HG03378 (cell line): ENCODE results near the gene SHISA3.
A peak's percentile ranks its signal among the peaks of the same experiment; 100 is the strongest.
"Not testable (repeated sequence)": the region's sequence is repeated elsewhere in the genome, so short reads cannot be mapped to it uniquely, and the experiment has no call there.

Experiments used
- ATAC-seq: cut with Tn5 transposase; IDR thresholded peaks from one replicate; pipeline ENCODE4 v1.9.1; 2021; ENCODE audit warnings: mild to moderate bottlenecking, moderate library complexity; ENCODE audit not compliant: unreplicated experiment

SHISA3 gene

DNA sequence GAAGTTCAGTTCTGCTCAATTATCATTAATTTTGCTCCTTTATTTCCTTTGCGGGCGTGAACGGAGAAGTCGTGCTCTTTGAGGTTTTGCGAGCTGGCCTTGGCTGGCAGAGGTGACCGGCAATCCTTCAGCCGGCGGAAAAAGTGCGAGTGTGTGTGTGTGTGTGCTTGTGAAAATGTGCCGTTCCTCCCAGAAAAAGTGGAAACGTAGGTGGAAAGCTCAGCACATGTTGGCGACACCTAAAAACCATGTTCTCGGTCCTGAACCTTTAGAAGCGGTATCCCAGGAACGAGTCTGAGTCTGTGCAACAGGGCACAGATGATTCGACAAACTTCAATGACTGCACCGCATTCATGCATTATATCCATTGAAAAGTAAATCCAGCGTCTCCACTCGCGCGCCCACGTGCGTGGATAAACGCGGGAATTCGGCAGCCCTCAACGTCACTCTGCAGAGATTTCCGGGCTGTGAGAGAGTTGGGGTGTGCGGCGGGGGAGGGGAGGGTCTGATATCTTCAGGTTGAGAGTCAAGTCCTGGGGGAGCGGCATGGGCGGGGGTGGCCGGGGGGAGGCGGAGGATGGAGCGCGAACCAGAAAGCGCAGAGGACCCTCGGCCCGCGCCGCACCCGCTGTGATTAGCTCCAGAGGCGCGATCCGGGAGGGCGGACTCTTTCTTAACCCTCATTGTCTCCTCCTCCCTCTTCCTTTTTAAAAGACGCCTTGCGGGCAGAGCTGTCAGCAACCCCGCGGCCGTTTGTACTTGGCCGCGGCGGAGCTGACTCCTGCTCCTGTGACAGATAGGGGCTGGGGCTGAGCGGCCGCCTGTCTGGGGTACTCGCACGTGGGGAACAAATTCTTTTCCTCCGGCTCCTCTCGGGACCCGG, at the start of gene SHISA3:
Gene SHISA3 (plus strand): TSS at position 737 of the 883 bp plus-strand sequence. CDS start 569 bp downstream, outside the sequence.
- ATAC-seq: peak; percentile 45

GRCh38 chr4:42348247-42348646, 49.0 kb upstream of the SHISA3 start:
- no peak for ATAC-seq

DNA sequence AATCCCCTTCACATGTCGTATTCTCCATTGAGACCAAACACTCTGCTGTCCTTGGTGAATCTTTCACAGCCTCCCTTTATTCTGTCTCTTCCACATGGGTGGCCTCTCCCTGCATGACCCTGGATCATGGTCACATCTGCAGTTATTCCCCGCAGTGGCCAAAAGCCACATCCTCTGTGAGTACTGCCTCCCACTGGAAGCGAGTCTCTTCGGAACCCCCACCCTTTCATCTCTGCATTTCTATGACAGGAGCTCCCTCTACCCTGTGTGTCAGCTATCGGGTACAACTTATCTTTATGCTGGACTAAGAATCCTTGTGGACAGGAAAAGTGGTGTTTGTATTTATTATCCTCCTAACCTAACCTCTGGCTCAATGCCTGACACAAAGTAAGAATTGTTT, 48.6 kb upstream of the SHISA3 start:
- ATAC-seq: no peak

DNA sequence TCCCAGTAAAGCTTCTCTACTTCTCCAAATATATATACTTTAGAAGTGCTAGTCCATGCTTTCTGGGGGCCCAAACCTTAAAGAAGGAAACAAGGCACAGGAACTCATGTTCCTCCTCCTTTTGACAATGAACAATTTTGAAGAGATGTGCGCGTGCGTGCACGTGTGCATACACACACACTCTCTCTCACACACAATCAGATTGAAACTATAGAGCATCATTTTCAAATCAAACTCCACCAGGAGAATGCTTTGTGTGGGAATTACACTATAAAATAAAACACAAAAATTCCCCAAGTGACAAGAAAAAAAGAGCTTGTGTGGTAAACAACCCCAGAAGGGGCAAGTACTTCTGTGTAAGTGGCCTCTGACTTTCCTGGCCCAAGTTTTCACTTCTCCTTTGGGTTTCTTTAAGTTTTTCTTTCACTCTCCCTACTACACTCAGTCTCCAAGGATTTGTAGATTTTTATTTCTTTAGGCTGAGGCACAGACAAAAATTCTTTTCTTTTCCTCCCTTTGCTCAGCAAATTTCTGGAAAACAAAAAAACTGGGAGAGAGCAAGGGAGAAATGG, 46.6 kb upstream of the SHISA3 start:
- peak; percentile 72 for ATAC-seq

DNA sequence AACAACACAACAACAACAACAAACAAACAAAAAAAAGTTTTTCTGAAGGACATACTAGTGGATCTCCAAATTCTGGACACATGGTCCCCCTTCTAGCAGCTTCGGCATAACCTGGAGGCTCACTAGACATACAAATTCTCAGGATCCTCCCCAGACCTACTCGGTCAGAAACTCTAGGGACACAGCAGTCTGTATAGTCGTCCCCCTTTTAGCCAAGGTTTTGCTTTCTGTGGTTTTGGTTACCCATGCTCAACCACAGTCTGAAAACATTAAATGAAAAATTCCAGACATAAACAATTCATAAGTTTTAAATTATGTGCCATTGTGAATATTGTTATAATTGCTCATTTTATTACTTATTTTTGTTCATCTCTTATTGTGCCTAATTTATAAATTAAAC, 45.2 kb upstream of the SHISA3 start:
- no peak for ATAC-seq

GRCh38 chr4:42357325-42357724, 40.0 kb upstream of the SHISA3 start:
- ATAC-seq: peak; percentile 68

DNA sequence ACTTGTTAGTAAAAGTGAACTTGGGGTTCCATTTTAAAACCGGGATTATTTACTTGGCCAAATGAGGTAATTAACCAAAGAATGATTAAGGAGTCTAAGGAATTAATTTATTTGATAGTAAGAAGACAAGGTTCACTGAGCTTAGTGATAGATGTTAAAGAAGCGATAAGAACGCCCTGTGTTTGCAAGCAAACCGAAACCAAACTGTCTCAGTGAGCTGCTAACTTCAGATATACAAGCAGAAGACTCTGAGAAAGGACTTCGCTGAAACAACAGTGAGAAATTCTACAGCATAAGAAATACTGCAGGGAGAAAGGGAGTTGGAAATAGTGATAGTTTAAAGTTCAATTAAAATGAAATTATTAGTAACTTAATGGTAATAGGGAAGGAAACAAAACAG, 37.6 kb upstream of the SHISA3 start:
- ATAC-seq: no peak

GRCh38 chr4:42360256-42360669, 37.0 kb upstream of the SHISA3 start:
- no peak for ATAC-seq

DNA sequence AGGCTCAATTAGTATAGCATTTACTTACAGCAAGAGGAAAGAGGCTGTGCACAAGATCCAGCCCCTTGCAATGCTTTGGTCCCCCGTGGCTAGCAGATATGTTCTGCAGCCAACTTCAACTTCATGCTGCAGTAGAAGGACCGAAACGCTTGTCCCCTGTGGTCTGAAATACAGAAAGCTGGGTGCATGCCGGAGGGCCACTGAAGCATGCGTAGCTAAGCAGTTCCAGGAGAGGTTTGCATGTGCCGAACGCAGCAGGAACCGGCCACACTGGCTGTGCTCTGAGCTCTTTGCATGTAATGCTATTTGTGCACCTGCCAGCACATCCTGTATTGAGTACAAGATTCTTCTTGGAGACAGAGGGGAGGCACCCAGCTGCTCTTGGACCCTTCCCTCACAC, 35.8 kb upstream of the SHISA3 start:
- no peak for ATAC-seq

GRCh38 chr4:42362591-42362990, 34.7 kb upstream of the SHISA3 start:
- no peak for ATAC-seq

GRCh38 chr4:42363614-42364013, 33.7 kb upstream of the SHISA3 start:
- no peak for ATAC-seq

- ATAC-seq: no peak
Measured at GRCh38 chr4:42364266-42365053, 32.8 kb upstream of the SHISA3 start.

DNA sequence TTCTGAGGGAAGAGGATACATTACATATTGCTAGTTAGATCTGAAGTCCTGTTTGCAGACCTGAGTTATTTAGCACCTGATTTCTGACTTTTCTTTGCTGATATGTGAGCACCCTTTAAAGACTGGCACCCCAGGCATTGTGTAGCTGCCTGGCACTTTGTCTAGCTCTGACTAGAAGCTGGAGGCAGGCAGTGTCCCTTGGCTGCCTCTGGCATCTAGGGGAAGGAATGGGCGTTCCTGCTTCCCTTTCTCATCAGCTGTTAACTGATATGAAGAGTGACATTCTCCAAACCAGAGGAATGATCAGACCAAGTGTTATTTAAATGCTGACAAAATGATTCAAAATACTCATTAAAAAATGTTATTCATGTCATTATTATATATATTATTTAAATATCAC, 30.3 kb upstream of the SHISA3 start:
- no peak for ATAC-seq

- no peak for ATAC-seq
Measured at GRCh38 chr4:42369489-42369888, 27.8 kb upstream of the SHISA3 start.

DNA sequence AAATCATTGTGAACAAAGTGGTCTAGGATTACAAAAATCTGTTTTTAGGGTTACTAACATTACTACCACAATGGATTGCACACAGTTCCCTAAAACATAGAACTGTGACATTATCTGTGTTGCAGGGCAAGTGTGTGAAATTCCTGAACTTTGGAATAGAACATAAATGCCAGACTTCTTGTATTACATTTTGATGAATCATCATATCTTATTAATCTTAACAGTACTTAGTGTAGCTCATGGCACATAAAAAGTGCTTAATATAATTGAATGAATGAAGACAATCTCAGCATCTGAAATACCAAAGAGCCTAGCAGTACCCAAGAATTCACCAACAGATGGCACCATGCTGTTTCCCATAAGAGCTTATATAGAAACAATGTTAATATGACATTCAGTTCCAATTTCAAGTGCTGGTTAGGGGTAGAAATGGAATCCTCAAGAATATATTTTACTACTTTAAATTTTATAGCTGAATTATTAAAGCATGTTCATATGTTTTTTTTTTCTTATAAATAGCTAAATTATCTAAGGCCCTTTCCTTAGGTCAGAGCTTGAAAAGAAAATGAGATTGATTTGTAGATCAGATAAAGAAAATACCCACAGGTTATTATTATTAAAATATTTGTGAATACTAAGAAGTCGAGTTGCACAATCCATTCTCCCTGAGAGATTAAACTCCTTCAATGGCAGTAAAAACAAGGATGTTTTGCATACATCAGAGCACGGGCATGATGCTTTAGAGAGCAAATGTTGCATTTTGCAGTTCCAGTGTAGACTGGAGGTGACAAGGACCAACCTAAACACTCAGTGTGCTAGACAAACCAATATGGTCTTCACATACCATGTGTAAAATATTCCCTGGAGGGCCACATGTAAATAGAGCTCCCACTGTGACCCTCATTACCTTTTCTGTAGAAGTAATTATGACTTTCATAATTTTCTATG, 25.7 kb upstream of the SHISA3 start:
- ATAC-seq: peak; percentile 79

DNA sequence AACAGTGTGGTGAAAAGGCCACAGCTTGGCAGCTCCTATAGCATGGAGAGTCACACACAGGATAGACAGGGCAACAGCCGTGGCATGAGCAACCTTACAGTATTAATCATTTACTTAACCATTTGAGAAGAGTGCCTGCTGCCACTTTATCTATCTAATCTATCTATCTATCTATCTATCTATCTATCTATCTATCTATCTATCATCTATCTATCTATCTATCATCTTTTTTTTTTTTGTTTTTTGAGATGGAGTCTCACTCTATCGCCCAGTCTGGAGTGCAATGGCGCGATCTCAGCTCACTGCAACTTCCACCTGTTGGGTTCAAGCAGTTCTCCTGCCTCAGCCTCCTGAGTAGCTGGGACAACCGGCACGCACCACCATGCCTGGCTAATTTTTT, 25.0 kb upstream of the SHISA3 start:
- ATAC-seq: not testable (repeated sequence)

GRCh38 chr4:42377497-42377896, 19.8 kb upstream of the SHISA3 start:
- no peak for ATAC-seq

- ATAC-seq: no peak
Measured at GRCh38 chr4:42381666-42382065, 15.6 kb upstream of the SHISA3 start.

- ATAC-seq: no peak
Measured at GRCh38 chr4:42385516-42385915, 11.8 kb upstream of the SHISA3 start.

GRCh38 chr4:42390622-42391354, 6.5 kb upstream of the SHISA3 start:
- ATAC-seq: no peak
